Suprapubic skin (tissue), 4 donors: ENCODE measurements around the gene MAP3K8. TPM values are rescaled to one million over a fixed set of nuclear protein-coding genes. Genes with fewer than 3 reads are reported as not detected.
A peak's percentile ranks its signal among the peaks of the same experiment; 100 is the strongest.
"Not testable (repeated sequence)": the region's sequence is repeated elsewhere in the genome, so short reads cannot be mapped to it uniquely, and the experiment has no call there.

Source experiments
- DNase-seq, 2 donors: peaks; one replicate each; pipeline ENCODE4 v3.0.0-alpha.2; 2019; ENCODE audit warnings: low spot score in 2 of 2
- H3K27ac ChIP-seq: fragments of 200-600 bp; sonication (generic); one replicate; pipeline ENCODE4 v1.5.1; 2019
- H3K27me3 ChIP-seq: fragments of 200-600 bp; sonication (generic); one replicate; pipeline ENCODE4 v1.5.1; 2019
- H3K36me3 ChIP-seq: fragments of 200-600 bp; sonication (generic); one replicate; pipeline ENCODE4 v1.5.1; 2019
- H3K4me1 ChIP-seq: fragments of 200-600 bp; sonication (generic); one replicate; pipeline ENCODE4 v1.5.1; 2019
- H3K4me3 ChIP-seq: fragments of 200-600 bp; sonication (generic); one replicate; pipeline ENCODE4 v1.5.1; 2019; ENCODE audit warnings: mild to moderate bottlenecking
- H3K9me3 ChIP-seq: fragments of 200-600 bp; sonication (generic); one replicate; pipeline ENCODE4 v1.5.1; 2019
- CTCF ChIP-seq, 2 donors: fragments of 200-600 bp in 1 of 2; fragments of 450-650 bp in 1 of 2; sonication (generic) in 1 of 2; IDR thresholded peaks; one replicate each; pipeline ENCODE4 v1.5.1; 2016 to 2019; ENCODE audit warnings: antibody characterized with exemption in 2 of 2, mild to moderate bottlenecking in 1 of 2, moderate library complexity in 1 of 2
- EP300 ChIP-seq: sonication (generic); formaldehyde crosslinking; IDR thresholded peaks from one replicate; pipeline ENCODE4 v1.6.1; 2017; ENCODE audit warnings: antibody characterized with exemption
- POLR2A ChIP-seq, 2 donors: fragments of 450-650 bp; IDR thresholded peaks; one replicate each; pipeline ENCODE4 v1.6.1; 2017; ENCODE audit warnings: antibody characterized with exemption in 2 of 2, mild to moderate bottlenecking in 2 of 2, moderate library complexity in 2 of 2
- POLR2AphosphoS5 ChIP-seq, 3 donors: sonication (generic); formaldehyde crosslinking; IDR thresholded peaks; one replicate each; pipeline ENCODE4 v1.6.1; 2017; ENCODE audit warnings: antibody characterized with exemption in 3 of 3
- WGBS: methylation state at CpG from one replicate; pipeline ENCODE4 v1.1.5; 2018; 5-methylcytosine and 5-hydroxymethylcytosine counted together
- total RNA-seq, 4 donors: library from RNA; depleted of rRNA; stranded (reverse); fragments of >200 nt; gene quantifications; one replicate each; pipeline ENCODE4 v1.1.0, GENCODE V29; 2016

Gene MAP3K8
- total RNA-seq, 4 donors from 2014 or later, result 21.9 to 56.4 (median 54.2) TPM

DNA sequence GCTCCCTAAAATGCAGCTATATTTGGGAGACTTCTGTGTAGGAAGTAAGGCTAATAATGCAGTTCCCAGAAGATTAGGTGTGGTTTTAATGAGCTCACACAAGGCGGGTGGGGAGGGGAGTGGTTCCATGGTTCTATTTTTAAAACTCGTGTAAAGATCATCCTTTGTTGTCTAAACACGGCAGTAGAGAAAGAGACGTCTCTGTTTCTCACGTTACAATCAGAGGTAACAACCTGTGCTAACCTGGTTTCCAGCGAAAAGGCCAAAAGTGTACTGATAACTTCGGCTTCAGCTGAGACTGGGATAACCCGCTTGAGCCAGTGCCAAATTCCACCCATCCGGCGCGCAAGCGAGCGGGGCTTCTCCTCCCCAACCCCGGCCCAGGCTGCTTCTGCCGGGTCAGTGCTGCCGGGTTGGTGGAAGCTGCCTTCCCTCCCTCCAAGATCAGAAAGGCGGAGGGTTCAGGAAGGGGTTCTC, 2.5 kb upstream of the MAP3K8 start:
- Histone ChIP-seq H3K36me3 (no peaks in the 10 kb centered on the region), H3K27ac (peak overlapping the region; percentile 100), H3K27me3 (no peaks in the 10 kb centered on the region), H3K4me1 (peaks cover 52% of the 10 kb centered on the region), H3K4me3 (peak overlapping the region; percentile 36), H3K9me3 (no peaks in the 10 kb centered on the region)
- TF ChIP-seq POLR2AphosphoS5 (IDR thresholded peaks at IDR 0.05), result no peak
- TF ChIP-seq CTCF (IDR thresholded peaks at IDR 0.05), result no peak
- no peak for TF ChIP-seq POLR2A (IDR thresholded peaks at IDR 0.05)
- TF ChIP-seq EP300, result no peak
- no peak for DNase-seq
- 31% methylated on average over 17 of the region's 17 CpGs for WGBS

- peak overlapping the region; percentile 91 for H3K4me3 ChIP-seq
- peaks cover 62% of the 10 kb centered on the region for H3K4me1 ChIP-seq
- H3K36me3 ChIP-seq, result no peaks in the 10 kb centered on the region
- H3K27ac ChIP-seq, result peak overlapping the region; percentile 100
- TF ChIP-seq CTCF (IDR thresholded peaks at IDR 0.05) (no peak), EP300 (no peak), POLR2A (IDR thresholded peaks at IDR 0.05) (no peak), POLR2AphosphoS5 (IDR thresholded peaks at IDR 0.05) (no peak)
- DNase-seq, result no peak
- no peaks in the 10 kb centered on the region for H3K27me3 ChIP-seq
- H3K9me3 ChIP-seq, result no peaks in the 10 kb centered on the region
- 28% methylated on average over 35 of the region's 35 CpGs for WGBS
These were observed 1.2 kb upstream of the MAP3K8 start for GRCh38 chr10:30432622-30433305.

- peak; percentile 94 to 95 for DNase-seq
- 1% methylated on average over 23 of the region's 32 CpGs for WGBS
These were observed 666 bp upstream of the MAP3K8 start for GRCh38 chr10:30433306-30433729.

DNA sequence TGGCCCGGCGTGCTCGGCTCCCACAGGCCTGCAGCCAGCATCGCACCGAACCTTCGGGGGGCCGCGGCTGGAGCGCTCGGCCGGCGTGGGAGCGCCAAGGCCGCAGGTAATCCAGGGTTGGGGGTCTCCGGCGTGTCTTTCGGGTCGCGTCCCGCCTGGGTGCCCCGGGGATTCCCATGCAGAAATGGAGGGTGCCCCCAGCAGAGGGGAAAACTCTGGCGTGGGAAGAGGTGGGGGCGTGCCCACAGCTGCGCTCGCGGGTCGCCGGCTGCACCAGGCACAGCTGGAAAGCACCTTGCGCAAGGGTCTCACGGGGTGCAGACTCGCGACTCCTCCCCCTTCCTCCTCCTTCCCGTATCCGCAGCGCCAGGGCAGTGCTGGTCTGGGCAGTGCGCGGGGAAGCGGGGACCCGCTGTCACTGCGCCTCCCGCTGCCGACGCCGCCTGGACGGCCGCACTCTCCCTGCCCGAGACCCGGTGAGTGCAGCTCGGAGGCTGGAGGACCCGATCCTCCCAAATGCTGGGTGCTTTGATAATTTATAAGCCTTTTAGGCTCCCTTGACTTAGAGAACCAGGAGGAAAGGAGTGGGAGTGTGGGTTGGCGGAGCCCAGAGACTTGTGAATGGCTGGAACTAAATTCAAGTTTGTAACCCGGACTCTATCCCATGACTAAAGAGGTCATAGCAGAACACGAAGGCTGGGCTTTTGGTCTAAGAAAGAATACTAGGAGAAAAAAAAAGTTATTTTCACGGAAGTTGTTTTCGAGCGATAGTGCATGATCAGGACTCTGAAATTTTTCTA, 489 bp downstream of the MAP3K8 start:
- H3K4me1 ChIP-seq, result peaks cover 73% of the 10 kb centered on the region
- no peak for TF ChIP-seq EP300
- TF ChIP-seq CTCF (IDR thresholded peaks at IDR 0.05), result no peak
- peak; percentile 85 to 91 (median 89) for TF ChIP-seq POLR2AphosphoS5 (IDR thresholded peaks at IDR 0.05)
- peak; percentile 40 to 98 for TF ChIP-seq POLR2A (IDR thresholded peaks at IDR 0.05)
- H3K4me3 ChIP-seq, result peak overlapping the region; percentile 91
- no peaks in the 10 kb centered on the region for H3K27me3 ChIP-seq
- under 1% methylated on average over 23 of the region's 56 CpGs for WGBS
- peaks cover 6% of the 10 kb centered on the region for H3K36me3 ChIP-seq
- peak; percentile 96 to 97 for DNase-seq
- H3K9me3 ChIP-seq, result no peaks in the 10 kb centered on the region
- peak overlapping the region; percentile 100 for H3K27ac ChIP-seq

More at GRCh38 chr10:30433306-30433729, 666 bp upstream of the MAP3K8 start:
- Histone ChIP-seq H3K36me3 (no peaks in the 10 kb centered on the region), H3K4me1 (peaks cover 62% of the 10 kb centered on the region), H3K9me3 (no peaks in the 10 kb centered on the region), H3K27me3 (no peaks in the 10 kb centered on the region), H3K27ac (peak overlapping the region; percentile 100), H3K4me3 (peak overlapping the region; percentile 91)
- TF ChIP-seq POLR2AphosphoS5 (IDR thresholded peaks at IDR 0.05), result no peak
- TF ChIP-seq CTCF (IDR thresholded peaks at IDR 0.05), result no peak
- peak in 1 of 2 donors; percentile 5 for TF ChIP-seq POLR2A (IDR thresholded peaks at IDR 0.05)
- TF ChIP-seq EP300, result no peak

- peaks cover 78% of the 10 kb centered on the region for H3K4me1 ChIP-seq
- H3K4me3 ChIP-seq, result peak overlapping the region; percentile 91
- TF ChIP-seq EP300 (no peak), POLR2A (IDR thresholded peaks at IDR 0.05) (no peak), CTCF (IDR thresholded peaks at IDR 0.05) (no peak), POLR2AphosphoS5 (IDR thresholded peaks at IDR 0.05) (no peak)
- WGBS, result 1% methylated on average over 13 of the region's 13 CpGs
- no peaks in the 10 kb centered on the region for H3K27me3 ChIP-seq
- H3K27ac ChIP-seq, result peak overlapping the region; percentile 100
- peaks cover 6% of the 10 kb centered on the region for H3K36me3 ChIP-seq
- H3K9me3 ChIP-seq, result no peaks in the 10 kb centered on the region
- no peak for DNase-seq
These were observed 1.1 kb downstream of the MAP3K8 start for GRCh38 chr10:30435073-30435422.

- Histone ChIP-seq H3K4me3 (peak overlapping the region; percentile 91), H3K4me1 (peaks cover 80% of the 10 kb centered on the region), H3K27ac (peak overlapping the region; percentile 100)
- not testable (repeated sequence) for H3K36me3 ChIP-seq, H3K27me3 ChIP-seq, H3K9me3 ChIP-seq, DNase-seq
- 76% methylated on average over 15 of the region's 15 CpGs for WGBS
These were observed 1.6 kb downstream of the MAP3K8 start for GRCh38 chr10:30435499-30436167.
